ENCODE results near the gene ALDH16A1. TPM values are rescaled to one million over a fixed set of nuclear protein-coding genes. Genes with fewer than 3 reads are reported as not detected.
A peak's percentile ranks its signal among the peaks of the same experiment; 100 is the strongest.
"Not testable (repeated sequence)": the region's sequence is repeated elsewhere in the genome, so short reads cannot be mapped to it uniquely, and the experiment has no call there.

ALDH16A1 gene
- total RNA-seq, 1 experiment from 2014 or later, result 52.9 TPM

DNA sequence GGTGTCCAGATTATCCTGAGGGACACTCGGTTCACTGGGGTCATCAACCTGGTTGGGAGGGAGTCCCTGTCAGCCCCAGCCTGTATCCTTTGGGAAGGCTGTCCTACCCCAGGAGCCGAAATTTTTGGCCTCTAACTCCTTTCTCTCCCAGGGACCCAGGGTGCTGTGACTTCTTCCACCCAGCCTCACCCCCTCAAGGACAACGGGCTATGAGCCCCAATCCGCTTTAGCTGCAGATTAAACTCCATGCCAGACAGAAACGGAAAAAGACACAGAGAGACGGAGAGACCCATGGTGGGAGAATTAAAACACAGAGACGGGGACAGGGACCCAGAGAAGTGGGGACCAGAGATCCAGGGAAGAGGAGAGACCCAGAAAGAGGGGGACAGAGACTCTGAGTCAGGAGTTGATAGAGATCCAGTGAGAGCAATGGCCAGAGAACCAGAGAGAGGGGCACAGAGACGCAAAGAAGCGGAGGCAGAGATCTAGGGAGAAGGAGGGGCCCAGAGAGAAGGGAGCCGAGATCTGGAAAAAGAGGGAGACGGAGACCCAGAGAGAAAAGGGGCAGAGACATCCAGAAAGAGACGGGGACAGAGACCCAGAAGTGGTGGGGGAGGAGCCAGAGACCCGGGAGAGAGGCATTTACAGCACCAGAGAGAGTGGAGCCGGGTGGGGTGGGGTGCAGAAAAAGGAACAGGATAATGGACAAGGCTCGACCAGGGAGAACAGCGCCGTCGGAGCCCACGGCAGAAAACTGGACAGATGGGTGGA lies 12.4 kb upstream of the ALDH16A1 start:
- no peak overlapping the region for H3K4me3 ChIP-seq
- H3K27me3 ChIP-seq (replicated peaks), result peaks cover 60% of the 10 kb centered on the region
- no peaks in the 10 kb centered on the region for H3K36me3 ChIP-seq
- H3K9me3 ChIP-seq (replicated peaks), result 0 out of 2 replicates have a peak, but pooled peaks cover 3% of the 10 kb centered on the region
- H3K4me1 ChIP-seq (replicated peaks), result peaks cover 10% of the 10 kb centered on the region
- DNase-seq (ENCODE audit: low read depth in 1 of 2, low spot score in 2 of 2), result no peak
- no peak overlapping the region for H3K27ac ChIP-seq

- no peak within 1 kb of the TSS for H3K4me3 ChIP-seq
These were observed 11.6 kb upstream of the ALDH16A1 start, which contains the start of gene SLC17A7 for GRCh38 chr19:49441210-49441959. Gene SLC17A7 (minus strand): TSS chr19:49441527. CDS start chr19:49441379, 148 bp downstream.

DNA sequence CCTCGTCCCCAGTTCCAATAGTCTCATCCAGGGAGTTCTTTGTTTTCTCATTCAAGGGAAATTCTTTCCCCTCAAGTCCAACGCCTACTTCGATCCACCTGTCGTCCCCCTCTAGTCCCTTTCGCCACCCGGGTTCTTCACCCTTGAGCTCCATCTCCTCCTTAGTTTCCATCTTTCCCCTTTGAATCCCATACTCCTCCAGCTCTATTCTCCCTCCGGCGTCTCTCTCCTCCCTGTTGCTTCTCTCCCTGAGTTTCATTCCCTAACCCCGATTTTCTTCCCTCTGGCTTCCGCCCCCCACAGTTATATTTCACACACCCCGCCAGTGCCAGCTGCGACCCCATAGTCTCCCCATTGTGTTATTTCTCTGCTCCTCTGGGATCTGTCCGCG lies 11.1 kb upstream of the ALDH16A1 start:
- Histone ChIP-seq H3K27me3 (replicated peaks) (peaks cover 46% of the 10 kb centered on the region), H3K4me3 (no peak overlapping the region), H3K9me3 (replicated peaks) (no peaks in the 10 kb centered on the region), H3K36me3 (peaks cover 6% of the 10 kb centered on the region), H3K27ac (no peak overlapping the region), H3K4me1 (replicated peaks) (peaks cover 10% of the 10 kb centered on the region)
- DNase-seq (ENCODE audit: low read depth in 1 of 2, low spot score in 2 of 2), result no peak

More at GRCh38 chr19:49441210-49441959, 11.6 kb upstream of the ALDH16A1 start, which contains the start of gene SLC17A7:
- no peaks in the 10 kb centered on the region; the same call in 1 of the 2 replicates for H3K36me3 ChIP-seq
- H3K9me3 ChIP-seq (replicated peaks), result no peaks in the 10 kb centered on the region
- DNase-seq (ENCODE audit: low read depth in 1 of 2, low spot score in 2 of 2), result no peak
- peaks cover 10% of the 10 kb centered on the region for H3K4me1 ChIP-seq (replicated peaks)
- H3K27me3 ChIP-seq (replicated peaks), result peaks cover 52% of the 10 kb centered on the region
- H3K27ac ChIP-seq, result no peak within 1 kb of the TSS

DNA sequence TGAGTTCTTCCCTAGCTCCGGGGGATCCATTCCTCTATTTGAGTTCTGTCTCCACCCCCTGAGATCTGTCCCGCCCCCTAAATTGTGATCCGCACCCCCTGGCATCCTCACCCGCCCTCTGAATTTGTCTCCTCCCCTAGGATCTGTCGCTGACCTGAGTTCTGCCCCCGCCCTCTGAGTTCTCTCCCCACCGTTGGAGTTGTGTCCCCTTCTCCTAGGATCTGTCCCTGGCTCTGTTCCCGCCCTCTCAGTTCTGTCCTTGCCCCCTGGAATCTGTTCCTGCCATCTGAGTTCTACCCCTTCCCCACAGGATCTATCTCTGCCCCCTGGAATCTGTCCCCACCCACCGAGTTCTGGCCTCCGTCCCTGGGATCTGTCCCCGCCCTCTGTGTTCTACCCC lies 10.7 kb upstream of the ALDH16A1 start:
- Histone ChIP-seq H3K4me1 (replicated peaks) (peaks cover 10% of the 10 kb centered on the region), H3K36me3 (peaks cover 10% of the 10 kb centered on the region), H3K27ac (no peak overlapping the region), H3K4me3 (no peak overlapping the region), H3K9me3 (replicated peaks) (no peaks in the 10 kb centered on the region), H3K27me3 (replicated peaks) (peaks cover 46% of the 10 kb centered on the region)
- DNase-seq (ENCODE audit: low read depth in 1 of 2, low spot score in 2 of 2), result no peak

- DNase-seq (ENCODE audit: low read depth in 1 of 2, low spot score in 2 of 2), result peak; percentile 86 to 98
- Histone ChIP-seq H3K4me3 (peak overlapping the region; percentile 47), H3K9me3 (replicated peaks) (no peaks in the 10 kb centered on the region), H3K27me3 (replicated peaks) (peaks cover 46% of the 10 kb centered on the region), H3K4me1 (replicated peaks) (peaks cover 10% of the 10 kb centered on the region), H3K27ac (no peak overlapping the region), H3K36me3 (peaks cover 14% of the 10 kb centered on the region)
These were observed 10.2 kb upstream of the ALDH16A1 start for GRCh38 chr19:49442771-49443365.

DNA sequence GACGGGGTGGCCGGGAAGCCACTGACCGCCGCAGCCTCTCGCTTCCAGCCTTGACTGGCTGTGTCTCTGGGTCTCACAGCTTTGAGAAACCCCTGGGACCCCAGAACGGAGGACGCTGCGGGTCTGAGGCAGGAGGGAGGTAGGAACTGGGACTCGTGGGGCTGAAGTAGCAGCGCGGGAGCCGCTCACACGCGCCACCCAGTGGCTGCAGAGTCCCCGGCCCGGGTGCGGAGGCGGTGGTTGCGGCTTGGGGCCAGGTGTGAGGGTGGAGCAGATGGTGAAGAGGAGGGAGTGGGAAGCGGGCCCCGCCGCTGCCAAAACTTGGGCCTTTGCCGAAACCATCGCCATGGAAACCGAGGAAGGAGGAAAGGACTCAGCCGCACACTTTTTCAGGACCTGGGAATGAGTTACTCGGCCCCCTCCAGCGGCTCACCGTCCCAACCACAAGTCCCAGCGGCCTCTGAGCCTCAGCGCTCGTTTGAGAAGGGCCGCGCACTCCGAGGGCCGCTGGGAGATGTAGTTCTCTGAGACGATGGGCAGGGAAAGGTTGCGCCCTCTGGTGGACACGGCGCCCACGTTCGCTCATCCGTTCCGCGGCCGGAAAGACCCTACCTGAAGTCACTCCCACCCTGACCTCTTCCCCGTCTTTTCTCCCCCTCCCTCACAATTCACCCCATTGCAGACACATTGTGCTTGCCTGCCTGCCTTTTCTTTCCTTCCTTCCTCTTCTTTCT lies 9.5 kb upstream of the ALDH16A1 start:
- H3K4me1 ChIP-seq (replicated peaks), result peaks cover 10% of the 10 kb centered on the region
- DNase-seq (ENCODE audit: low read depth in 1 of 2, low spot score in 2 of 2), result peak; percentile 94 to 98
- peaks cover 40% of the 10 kb centered on the region for H3K27me3 ChIP-seq (replicated peaks)
- no peak overlapping the region for H3K27ac ChIP-seq
- H3K4me3 ChIP-seq, result peak overlapping the region; percentile 47
- peaks cover 17% of the 10 kb centered on the region for H3K36me3 ChIP-seq
- no peaks in the 10 kb centered on the region for H3K9me3 ChIP-seq (replicated peaks)

DNA sequence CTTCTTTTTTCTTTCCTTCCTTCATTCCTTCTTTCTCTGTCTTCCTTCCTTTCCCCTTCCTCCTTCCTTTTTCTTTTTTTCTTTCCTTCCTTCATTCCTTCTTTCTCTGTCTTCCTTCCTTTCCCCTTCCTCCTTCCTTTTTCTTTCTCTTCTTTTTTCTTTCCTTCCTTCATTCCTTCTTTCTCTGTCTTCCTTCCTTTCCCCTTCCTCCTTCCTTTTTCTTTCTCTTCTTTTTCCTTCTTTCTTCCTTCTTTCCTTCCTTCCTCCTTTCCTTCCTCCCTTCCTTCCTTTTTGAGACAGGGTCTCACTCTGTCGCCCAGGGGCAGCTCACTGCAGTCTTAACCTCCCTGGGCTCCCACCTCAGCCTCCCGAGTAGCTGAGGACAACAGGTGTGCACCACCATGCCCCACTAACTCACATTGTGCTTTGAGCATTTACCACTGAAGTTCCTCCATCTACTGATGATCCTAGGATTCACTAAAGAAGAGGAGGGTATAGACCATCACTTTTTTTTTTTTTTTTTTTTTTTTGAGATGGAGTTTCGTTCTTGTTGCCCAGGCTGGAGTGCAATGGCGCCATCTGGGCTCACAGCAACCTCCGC lies 8.8 kb upstream of the ALDH16A1 start:
- H3K27ac ChIP-seq; H3K9me3 ChIP-seq (replicated peaks); H3K4me3 ChIP-seq; DNase-seq (ENCODE audit: low read depth in 1 of 2, low spot score in 2 of 2): not testable (repeated sequence)
- Histone ChIP-seq H3K27me3 (replicated peaks) (peaks cover 33% of the 10 kb centered on the region), H3K4me1 (replicated peaks) (peaks cover 10% of the 10 kb centered on the region), H3K36me3 (peaks cover 20% of the 10 kb centered on the region)

- Histone ChIP-seq H3K36me3 (peaks cover 28% of the 10 kb centered on the region), H3K9me3 (replicated peaks) (no peaks in the 10 kb centered on the region), H3K27ac (no peak overlapping the region), H3K4me1 (replicated peaks) (peaks cover 10% of the 10 kb centered on the region), H3K27me3 (replicated peaks) (peaks cover 15% of the 10 kb centered on the region), H3K4me3 (no peak overlapping the region)
- DNase-seq (ENCODE audit: low read depth in 1 of 2, low spot score in 2 of 2), result no peak
These were observed 7.0 kb upstream of the ALDH16A1 start for GRCh38 chr19:49445997-49446396.

DNA sequence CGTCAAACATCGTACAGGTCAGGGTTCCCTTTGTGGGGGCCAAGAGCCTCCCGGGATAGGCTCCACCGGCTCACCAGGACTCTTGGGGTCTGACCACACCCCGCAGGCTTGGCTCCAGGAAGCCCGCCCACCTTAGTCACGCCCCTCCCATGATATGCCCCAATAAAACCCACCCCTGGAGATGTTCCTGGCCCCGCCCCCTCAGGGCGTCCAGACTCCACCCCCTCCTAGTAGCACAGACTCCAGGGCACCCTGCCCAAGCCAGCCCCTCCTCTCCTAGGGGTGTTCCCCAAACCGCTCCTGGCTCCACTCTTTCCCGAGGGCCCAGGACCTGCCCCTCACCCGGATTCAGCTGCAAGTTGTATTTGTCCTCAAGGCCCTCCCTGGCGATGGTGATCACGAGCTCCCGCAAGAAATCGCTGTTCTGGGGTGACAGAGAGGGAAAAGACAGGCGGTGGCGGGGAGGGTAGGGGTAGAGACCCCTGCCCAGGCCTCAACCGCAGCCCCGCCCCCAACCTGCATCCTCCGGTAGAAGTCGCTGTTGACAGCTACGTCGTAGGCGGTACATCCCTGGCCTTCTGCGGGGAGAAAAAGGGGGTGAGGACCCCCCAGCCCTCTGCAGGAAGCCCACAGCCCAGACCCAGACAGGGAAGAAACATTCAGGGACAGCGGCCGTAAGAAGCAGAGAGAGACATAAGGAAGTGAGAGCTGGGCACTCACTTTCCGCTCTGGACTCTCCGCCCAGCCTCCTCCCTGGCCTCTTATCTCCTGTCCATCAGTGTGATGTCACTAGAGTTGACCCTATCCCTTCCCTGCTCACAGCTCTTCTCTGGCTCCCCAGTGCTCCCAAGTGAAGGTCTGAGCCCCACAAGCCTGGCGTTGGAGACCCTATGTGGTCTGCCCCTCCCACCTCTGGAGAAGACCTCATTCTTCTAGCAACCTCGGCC lies 5.3 kb upstream of the ALDH16A1 start:
- DNase-seq (ENCODE audit: low read depth in 1 of 2, low spot score in 2 of 2), result peak in 1 of 2 experiments; percentile 69
- Histone ChIP-seq H3K4me3 (no peak overlapping the region), H3K36me3 (peaks cover 28% of the 10 kb centered on the region), H3K27me3 (replicated peaks) (no peaks in the 10 kb centered on the region), H3K27ac (no peak overlapping the region), H3K4me1 (replicated peaks) (peaks cover 10% of the 10 kb centered on the region), H3K9me3 (replicated peaks) (no peaks in the 10 kb centered on the region)

DNA sequence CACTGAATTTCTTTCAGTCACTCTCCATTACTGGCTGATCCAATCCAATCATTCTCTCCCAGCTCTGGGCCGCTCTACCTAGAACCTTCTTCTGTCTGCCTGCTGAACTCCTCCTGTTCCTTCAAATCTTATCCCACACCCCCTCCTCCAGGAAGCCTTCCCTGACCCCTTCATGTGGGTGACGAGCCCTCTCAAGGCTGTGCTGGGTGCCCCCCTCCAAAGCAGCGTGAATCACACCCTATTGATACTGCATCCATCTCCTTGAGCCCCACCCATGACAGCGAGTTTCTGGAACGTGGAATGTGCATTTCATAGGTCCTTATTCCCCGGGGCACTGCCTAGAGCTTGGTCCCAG lies 4.6 kb upstream of the ALDH16A1 start:
- no peaks in the 10 kb centered on the region for H3K27me3 ChIP-seq (replicated peaks)
- H3K9me3 ChIP-seq (replicated peaks), result no peaks in the 10 kb centered on the region
- no peak overlapping the region for H3K27ac ChIP-seq

DNA sequence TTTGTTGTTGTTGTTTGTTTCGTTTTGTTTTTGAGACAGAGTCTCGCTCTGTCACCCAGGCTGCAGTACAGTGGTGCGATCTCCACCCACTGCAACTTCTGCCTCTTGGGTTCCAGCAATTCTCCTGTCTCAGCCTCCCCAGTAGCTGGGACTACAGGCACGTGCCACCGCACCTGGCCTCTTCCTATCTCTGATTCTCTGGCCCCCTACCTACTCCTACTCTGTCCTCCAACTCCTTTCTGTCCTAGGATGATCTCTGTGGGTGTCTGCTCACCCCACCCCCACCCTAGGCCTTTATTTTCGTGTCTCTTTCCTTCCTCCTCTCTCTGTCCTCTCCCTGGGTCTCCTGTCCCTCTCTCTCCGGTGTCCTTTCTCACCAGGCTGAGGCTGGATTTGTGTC lies 2.6 kb upstream of the ALDH16A1 start:
- DNase-seq (ENCODE audit: low read depth in 1 of 2, low spot score in 2 of 2), result no peak
- Histone ChIP-seq H3K4me3 (no peak overlapping the region), H3K9me3 (replicated peaks) (no peaks in the 10 kb centered on the region), H3K27ac (no peak overlapping the region), H3K36me3 (peaks cover 28% of the 10 kb centered on the region), H3K27me3 (replicated peaks) (no peaks in the 10 kb centered on the region), H3K4me1 (replicated peaks) (peaks cover 13% of the 10 kb centered on the region)

More for the DNA sequence above, 4.6 kb upstream of the ALDH16A1 start:
- Histone ChIP-seq H3K4me3 (no peak overlapping the region), H3K4me1 (replicated peaks) (peaks cover 7% of the 10 kb centered on the region), H3K36me3 (peaks cover 28% of the 10 kb centered on the region)
- DNase-seq (ENCODE audit: low read depth in 1 of 2, low spot score in 2 of 2), result no peak

DNA sequence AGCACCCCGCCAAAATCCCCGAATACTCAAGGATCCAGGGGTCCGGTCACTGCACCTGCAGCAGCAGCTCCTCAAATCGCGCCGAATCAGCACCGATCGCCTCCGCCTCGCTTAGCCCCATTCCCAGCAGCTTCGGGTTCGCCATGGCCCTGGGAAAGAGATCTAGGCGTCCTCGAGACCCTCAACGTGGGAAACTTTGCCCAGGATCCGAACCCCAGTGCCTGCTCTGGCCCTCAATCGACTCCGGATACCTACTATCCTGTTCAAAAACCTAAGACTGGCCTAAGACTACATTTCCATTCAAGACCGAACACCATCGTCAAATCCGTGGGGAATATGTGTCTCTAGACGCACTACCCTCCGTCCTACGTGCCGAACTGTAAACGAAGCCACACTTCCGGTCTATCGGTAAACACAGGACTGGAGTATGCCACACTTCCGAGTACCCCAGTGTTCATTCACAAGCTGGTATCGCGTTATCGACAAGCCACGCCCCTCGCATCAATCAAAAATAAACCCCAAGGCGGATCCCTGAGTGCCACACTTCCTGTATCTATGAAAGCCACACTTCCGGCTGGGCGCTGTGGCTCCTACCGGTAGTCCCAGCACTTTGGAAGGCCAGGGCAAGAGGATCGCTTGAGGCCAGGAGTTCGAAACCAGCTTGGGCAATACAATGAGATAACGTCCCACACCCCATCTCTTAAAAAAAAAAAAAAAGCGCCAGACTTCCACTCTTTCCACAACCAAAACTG lies 1.4 kb upstream of the ALDH16A1 start, which contains the start of gene PIH1D1:
Gene PIH1D1, minus strand, starts transcription at position 385 of the 752 bp plus-strand sequence. Its CDS starts 240 bp downstream, at position 145.
- no peaks in the 10 kb centered on the region for H3K9me3 ChIP-seq (replicated peaks)
- no peaks in the 10 kb centered on the region for H3K27me3 ChIP-seq (replicated peaks)
- H3K27ac ChIP-seq, result peak within 1 kb of the TSS; percentile 88
- peak; percentile 94 to 99 for DNase-seq (ENCODE audit: low read depth in 1 of 2, low spot score in 2 of 2)
- H3K4me1 ChIP-seq (replicated peaks), result peaks cover 25% of the 10 kb centered on the region
- peaks cover 26% of the 10 kb centered on the region for H3K36me3 ChIP-seq
- H3K4me3 ChIP-seq, result peak within 1 kb of the TSS; percentile 55

Measured in SJSA1 (cell line).